IPS DF 6.9 (cell line): ENCODE results near the gene SKIDA1.
A peak's percentile ranks its signal among the peaks of the same experiment; 100 is the strongest.

Experiments
- DNase-seq: peaks from one replicate; pipeline ENCODE4 v3.0.0-alpha.2; 2013; ENCODE audit warnings: low read depth, low spot score
- H3K27ac ChIP-seq: one replicate; pipeline ENCODE4 v1.5.1; 2013; ENCODE audit warnings: low read length, control low read depth
- H3K27me3 ChIP-seq: 2 replicates; pipeline ENCODE4 v1.6.1; 2013; ENCODE audit warnings: mild to moderate bottlenecking, low read length; ENCODE audit not compliant: control insufficient read depth, insufficient read depth
- H3K36me3 ChIP-seq: 2 replicates; pipeline ENCODE4 v1.6.1; 2013; ENCODE audit warnings: low read length; ENCODE audit not compliant: control insufficient read depth, insufficient read depth
- H3K4me1 ChIP-seq: 2 replicates; pipeline ENCODE4 v1.6.1; 2013; ENCODE audit warnings: low read length; ENCODE audit not compliant: control insufficient read depth, insufficient read depth
- H3K4me3 ChIP-seq: 2 replicates; pipeline ENCODE4 v1.5.1; 2013; ENCODE audit warnings: mild to moderate bottlenecking, low read length
- H3K9me3 ChIP-seq: 2 replicates; pipeline ENCODE4 v1.6.1; 2013; ENCODE audit warnings: low read length, inconsistent platforms; ENCODE audit not compliant: control insufficient read depth, insufficient read depth
- WGBS: extraction: QIAGEN DNeasy Blood & Tissue Kit; methylation state at CpG from one replicate; pipeline ENCODE4 v1.1.7; 2013; ENCODE audit warnings: mixed read lengths, missing lambda C conversion rate; ENCODE audit not compliant: insufficient read length, insufficient coverage; 5-methylcytosine and 5-hydroxymethylcytosine counted together

Gene SKIDA1

DNA sequence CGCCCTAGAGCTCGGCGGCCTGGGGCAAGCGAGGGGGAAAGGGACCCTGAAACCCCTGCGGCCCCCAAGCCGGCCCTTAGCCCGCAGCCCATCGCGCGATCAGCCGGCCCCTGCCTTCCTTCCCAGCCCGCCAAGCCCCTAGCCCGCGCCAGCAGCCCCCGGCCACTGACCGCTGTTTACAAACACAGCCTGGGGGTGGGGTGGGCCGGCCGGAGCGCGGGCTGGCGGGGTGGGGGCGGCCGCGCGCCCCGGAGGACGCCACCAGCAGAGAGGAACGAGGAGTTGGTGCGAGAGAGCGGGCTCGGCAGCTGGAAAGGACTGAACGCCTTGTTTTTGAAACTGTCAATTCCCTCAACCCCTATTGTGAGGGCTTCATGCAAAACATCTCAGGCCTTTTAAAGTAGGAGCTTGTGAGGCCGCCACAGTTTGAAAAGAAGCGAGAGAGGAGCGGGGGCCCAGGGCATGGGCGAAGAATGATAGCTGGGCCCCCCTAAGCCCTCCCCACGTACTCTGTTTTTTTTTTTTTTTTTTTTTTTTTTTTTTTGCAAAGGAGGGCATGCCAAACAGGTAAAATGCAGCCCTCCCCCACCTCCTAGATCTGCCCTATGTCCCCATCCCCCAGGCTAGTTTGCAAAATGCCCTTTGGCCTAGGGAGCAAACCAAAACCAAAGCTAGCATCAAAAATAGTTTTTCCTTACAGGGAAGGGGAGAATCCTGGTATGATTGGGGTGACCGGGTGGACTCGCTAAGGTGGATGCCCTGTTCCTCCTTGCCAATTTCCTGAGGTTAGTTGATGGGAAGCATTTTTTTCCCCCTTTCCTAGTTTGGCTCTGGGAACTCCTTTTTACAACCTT, 15.0 kb downstream of the SKIDA1 start:
- Histone ChIP-seq H3K9me3 (no peaks in the 10 kb centered on the region), H3K36me3 (no peaks in the 10 kb centered on the region), H3K27ac (no peak overlapping the region), H3K4me3 (peak overlapping the region; percentile 36; the same call in 1 of the 2 replicates), H3K27me3 (peaks cover 10% of the 10 kb centered on the region; the same call in 1 of the 2 replicates), H3K4me1 (peaks cover 9% of the 10 kb centered on the region)
- DNase-seq = no peak
- no CpG with 5 or more reads among the region's 39 CpGs for WGBS

- WGBS = no CpG with 5 or more reads among the region's 58 CpGs
- peaks cover 9% of the 10 kb centered on the region for H3K4me1 ChIP-seq
- H3K9me3 ChIP-seq = no peaks in the 10 kb centered on the region
- H3K27me3 ChIP-seq = peaks cover 4% of the 10 kb centered on the region; the same call in 1 of the 2 replicates
- H3K27ac ChIP-seq = no peak overlapping the region
- peak overlapping the region; percentile 36; the same call in 1 of the 2 replicates for H3K4me3 ChIP-seq
- no peak for DNase-seq
- no peaks in the 10 kb centered on the region for H3K36me3 ChIP-seq
These were observed 15.9 kb downstream of the SKIDA1 start for GRCh38 chr10:21509341-21510240.

GRCh38 chr10:21508706-21509331, 16.7 kb downstream of the SKIDA1 start:
- H3K27me3 ChIP-seq = peaks cover 4% of the 10 kb centered on the region; the same call in 1 of the 2 replicates
- peak overlapping the region; percentile 36; the same call in 1 of the 2 replicates for H3K4me3 ChIP-seq
- no peak for DNase-seq
- H3K27ac ChIP-seq = no peak overlapping the region
- no peaks in the 10 kb centered on the region for H3K36me3 ChIP-seq
- peaks cover 9% of the 10 kb centered on the region for H3K4me1 ChIP-seq
- H3K9me3 ChIP-seq = no peaks in the 10 kb centered on the region
- whole genome bisulfite sequencing = no CpG with 5 or more reads among the region's 43 CpGs

- Histone ChIP-seq H3K4me1 (peaks cover 9% of the 10 kb centered on the region), H3K27me3 (peaks cover 4% of the 10 kb centered on the region; the same call in 1 of the 2 replicates)
- no peak for DNase-seq
These were observed 18.3 kb downstream of the SKIDA1 start for GRCh38 chr10:21507150-21507549.

DNA sequence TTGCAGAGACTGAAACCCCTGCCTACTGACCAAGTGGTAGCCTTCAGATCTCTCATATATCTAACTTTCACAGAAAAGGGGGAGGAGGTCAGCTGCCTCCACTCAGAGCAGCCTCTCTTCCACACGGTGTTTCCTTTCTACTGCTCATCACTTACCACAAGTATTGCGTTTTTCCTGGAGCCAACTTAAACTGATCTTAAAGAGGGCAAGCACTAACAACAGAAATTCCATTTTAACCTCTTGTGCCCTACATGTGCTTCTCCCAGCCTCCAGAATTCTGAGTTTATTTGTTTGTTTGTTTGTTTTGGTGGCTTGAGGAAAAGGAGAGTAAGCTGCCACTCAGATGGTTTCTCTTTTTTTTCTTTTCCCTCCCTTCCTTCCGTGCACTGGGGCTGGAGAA, 19.1 kb downstream of the SKIDA1 start:
- Histone ChIP-seq H3K4me1 (peaks cover 12% of the 10 kb centered on the region), H3K27me3 (peaks cover 4% of the 10 kb centered on the region; the same call in 1 of the 2 replicates)

More at GRCh38 chr10:21507150-21507549, 18.3 kb downstream of the SKIDA1 start:
- Histone ChIP-seq H3K9me3 (no peaks in the 10 kb centered on the region), H3K36me3 (no peaks in the 10 kb centered on the region), H3K4me3 (peak overlapping the region; percentile 28; the same call in 1 of the 2 replicates), H3K27ac (no peak overlapping the region)
- no CpG with 5 or more reads among the region's 21 CpGs for WGBS

GRCh38 chr10:21505711-21506278, 19.7 kb downstream of the SKIDA1 start:
- H3K27ac ChIP-seq = no peak overlapping the region

More for the DNA sequence above, 19.1 kb downstream of the SKIDA1 start:
- no CpG with 5 or more reads among the region's 3 CpGs for WGBS
- DNase-seq = no peak
- no peak overlapping the region for H3K27ac ChIP-seq
- no peak overlapping the region for H3K4me3 ChIP-seq
- no peaks in the 10 kb centered on the region for H3K9me3 ChIP-seq
- H3K36me3 ChIP-seq = no peaks in the 10 kb centered on the region

GRCh38 chr10:21503542-21503941, 21.9 kb downstream of the SKIDA1 start:
- H3K27me3 ChIP-seq = peaks cover 15% of the 10 kb centered on the region; the same call in 1 of the 2 replicates
- H3K27ac ChIP-seq = no peak overlapping the region
- H3K4me3 ChIP-seq = no peak overlapping the region
- no CpG with 5 or more reads among the region's 1 CpG for WGBS
- no peak for DNase-seq
- H3K36me3 ChIP-seq = no peaks in the 10 kb centered on the region
- H3K4me1 ChIP-seq = peaks cover 16% of the 10 kb centered on the region
- H3K9me3 ChIP-seq = no peaks in the 10 kb centered on the region

More at GRCh38 chr10:21505711-21506278, 19.7 kb downstream of the SKIDA1 start:
- H3K36me3 ChIP-seq = no peaks in the 10 kb centered on the region
- WGBS = no CpG with 5 or more reads among the region's 4 CpGs
- H3K9me3 ChIP-seq = no peaks in the 10 kb centered on the region
- peaks cover 16% of the 10 kb centered on the region for H3K4me1 ChIP-seq
- no peak overlapping the region for H3K4me3 ChIP-seq
- H3K27me3 ChIP-seq = peaks cover 4% of the 10 kb centered on the region; the same call in 1 of the 2 replicates
- DNase-seq = no peak

- no CpG with 5 or more reads among the region's 3 CpGs for WGBS
- Histone ChIP-seq H3K4me1 (peaks cover 16% of the 10 kb centered on the region), H3K27ac (no peak overlapping the region), H3K27me3 (peaks cover 15% of the 10 kb centered on the region; the same call in 1 of the 2 replicates), H3K9me3 (no peaks in the 10 kb centered on the region), H3K36me3 (no peaks in the 10 kb centered on the region), H3K4me3 (no peak overlapping the region)
- no peak for DNase-seq
These were observed 23.1 kb downstream of the SKIDA1 start for GRCh38 chr10:21502348-21502740.

- H3K36me3 ChIP-seq = no peaks in the 10 kb centered on the region
- no CpG with 5 or more reads among the region's 2 CpGs for whole genome bisulfite sequencing
- DNase-seq = no peak
- no peak overlapping the region for H3K4me3 ChIP-seq
- H3K4me1 ChIP-seq = peaks cover 14% of the 10 kb centered on the region
- H3K27ac ChIP-seq = no peak overlapping the region
- peaks cover 13% of the 10 kb centered on the region; the same call in 1 of the 2 replicates for H3K27me3 ChIP-seq
- no peaks in the 10 kb centered on the region for H3K9me3 ChIP-seq
These were observed 23.6 kb downstream of the SKIDA1 start for GRCh38 chr10:21501731-21502347.
